Stomach (tissue), 4 donors: Measurements from ENCODE around the gene MREG.

ENCODE experiments used
- CTCF ChIP-seq, 7 experiments: fragments of 450-650 bp in 4 of 7; fragments of 200-600 bp in 3 of 7; sonication (generic) in 3 of 7; IDR thresholded peaks; one replicate each; pipeline ENCODE4 v1.5.1; 2016 to 2019; ENCODE audit warnings: antibody characterized with exemption in 7 of 7, control low read depth in 2 of 7, mild to moderate bottlenecking in 1 of 7
- POLR2A ChIP-seq, 4 donors: fragments of 450-650 bp; IDR thresholded peaks; one replicate each; pipeline ENCODE4 v1.6.1; 2016; ENCODE audit warnings: antibody characterized with exemption in 4 of 4, control low read depth in 2 of 4, mild to moderate bottlenecking in 1 of 4, moderate library complexity in 1 of 4
- POLR2AphosphoS5 ChIP-seq, 3 donors: sonication (generic); formaldehyde crosslinking; IDR thresholded peaks; one replicate each; pipeline ENCODE4 v1.6.1; 2016; ENCODE audit warnings: antibody characterized with exemption in 3 of 3

GRCh38 chr2:215912299-215912842 is 101.0 kb downstream of the MREG start:
- TF ChIP-seq CTCF (IDR thresholded peaks at IDR 0.05) (no peak), POLR2AphosphoS5 (IDR thresholded peaks at IDR 0.05) (no peak), POLR2A (IDR thresholded peaks at IDR 0.05) (no peak)
